GM12891 (cell line): ENCODE measurements around the gene FAM170B.

Experiments used
- POLR2A ChIP-seq: IDR thresholded peaks from 2 replicates; pipeline ENCODE4 v1.6.1; 2011; ENCODE audit warnings: low read depth, low read length, control low read depth
- POLR2AphosphoS5 ChIP-seq: IDR thresholded peaks from 2 replicates; pipeline ENCODE4 v1.6.1; 2011; ENCODE audit warnings: low read depth, low read length, control low read depth
- TAF1 ChIP-seq: IDR thresholded peaks from 2 replicates; pipeline ENCODE4 v1.6.1; 2011; ENCODE audit warnings: low read depth, low read length, control low read depth

- TF ChIP-seq TAF1 (no peak), POLR2A (no peak), POLR2AphosphoS5 (no peak)
Observed at GRCh38 chr10:49090696-49091380, 43.0 kb downstream of the FAM170B start.
